Stimulated activated CD4-positive, alpha-beta T cell treated with anti-CD3 and anti-CD28 coated beads, Interleukin-1b, Interleukin-23, amount 100 ng/mL, for 1 hour (primary cell): Measurements from ENCODE around the gene MAFF.
"Not testable (repeated sequence)": the region's sequence is repeated elsewhere in the genome, so short reads cannot be mapped to it uniquely, and the experiment has no call there.

Source experiments
- DNase-seq, 2 donors: peaks; one replicate each; pipeline ENCODE4 v3.0.0-alpha.2; 2020; ENCODE audit warnings: low read depth in 2 of 2

The MAFF gene

GRCh38 chr22:38177571-38177925 is 24.2 kb upstream of the MAFF start:
- not testable (repeated sequence) for DNase-seq

GRCh38 chr22:38177926-38178604 is 23.7 kb upstream of the MAFF start:
- no peak for DNase-seq

GRCh38 chr22:38178605-38178937 is 23.2 kb upstream of the MAFF start:
- not testable (repeated sequence) for DNase-seq

- DNase-seq = no peak
Observed at GRCh38 chr22:38180841-38181452, 20.8 kb upstream of the MAFF start.

GRCh38 chr22:38181453-38182200 is 20.2 kb upstream of the MAFF start, which contains the start of gene PLA2G6:
TSS of gene PLA2G6 (minus strand) at chr22:38181830. CDS start at chr22:38169426, 12,404 bp downstream.
- DNase-seq = peak; percentile 89 to 95

- no peak for DNase-seq
Observed at GRCh38 chr22:38184788-38185187, 17.0 kb upstream of the MAFF start.

GRCh38 chr22:38186429-38186828 is 15.4 kb upstream of the MAFF start:
- no peak for DNase-seq

GRCh38 chr22:38187413-38188212 is 14.2 kb upstream of the MAFF start:
- no peak for DNase-seq

- DNase-seq = no peak
Observed at GRCh38 chr22:38189104-38189503, 12.7 kb upstream of the MAFF start.

- DNase-seq = no peak
Observed at GRCh38 chr22:38190581-38190980, 11.2 kb upstream of the MAFF start.

- DNase-seq = no peak
Observed at GRCh38 chr22:38191055-38191454, 10.7 kb upstream of the MAFF start.

- no peak for DNase-seq
Observed at GRCh38 chr22:38191731-38192474, 9.9 kb upstream of the MAFF start.

- no peak for DNase-seq
Observed at GRCh38 chr22:38192475-38192863, 9.3 kb upstream of the MAFF start.

- DNase-seq = no peak
Observed at GRCh38 chr22:38193580-38193979, 8.2 kb upstream of the MAFF start.

- DNase-seq = no peak
Observed at GRCh38 chr22:38196791-38197419, 4.9 kb upstream of the MAFF start.

- DNase-seq = no peak
Observed at GRCh38 chr22:38199826-38200559, 1.8 kb upstream of the MAFF start.

- DNase-seq = no peak
Observed at GRCh38 chr22:38201371-38201710, 453 bp upstream of the MAFF start.

- no peak for DNase-seq
Observed at GRCh38 chr22:38202437-38203089, 769 bp downstream of the MAFF start.

GRCh38 chr22:38203090-38203810 is 1.5 kb downstream of the MAFF start:
- DNase-seq = no peak
